ENCODE data around the gene BNIP1.

DNA sequence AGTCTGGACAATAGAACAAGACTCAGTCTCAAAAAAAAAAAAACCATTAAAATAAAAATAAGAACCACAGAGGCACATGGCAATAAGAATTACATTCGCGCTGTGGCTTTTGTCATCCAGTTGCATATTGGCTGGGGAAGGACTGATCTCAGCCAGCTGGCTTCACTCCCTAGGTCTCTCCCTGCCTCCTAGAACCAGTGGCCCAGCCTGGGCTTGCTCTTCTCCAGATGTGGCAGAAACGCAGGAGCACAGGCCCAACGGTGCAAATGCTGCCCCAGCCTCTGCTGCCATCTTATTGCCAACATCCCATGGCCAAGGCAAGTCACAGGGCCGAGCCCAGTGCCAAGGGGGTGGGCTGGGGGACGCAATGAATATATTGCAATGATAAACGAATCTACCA lies 53.7 kb downstream of the BNIP1 start:
- TF ChIP-seq, protein P1, sequence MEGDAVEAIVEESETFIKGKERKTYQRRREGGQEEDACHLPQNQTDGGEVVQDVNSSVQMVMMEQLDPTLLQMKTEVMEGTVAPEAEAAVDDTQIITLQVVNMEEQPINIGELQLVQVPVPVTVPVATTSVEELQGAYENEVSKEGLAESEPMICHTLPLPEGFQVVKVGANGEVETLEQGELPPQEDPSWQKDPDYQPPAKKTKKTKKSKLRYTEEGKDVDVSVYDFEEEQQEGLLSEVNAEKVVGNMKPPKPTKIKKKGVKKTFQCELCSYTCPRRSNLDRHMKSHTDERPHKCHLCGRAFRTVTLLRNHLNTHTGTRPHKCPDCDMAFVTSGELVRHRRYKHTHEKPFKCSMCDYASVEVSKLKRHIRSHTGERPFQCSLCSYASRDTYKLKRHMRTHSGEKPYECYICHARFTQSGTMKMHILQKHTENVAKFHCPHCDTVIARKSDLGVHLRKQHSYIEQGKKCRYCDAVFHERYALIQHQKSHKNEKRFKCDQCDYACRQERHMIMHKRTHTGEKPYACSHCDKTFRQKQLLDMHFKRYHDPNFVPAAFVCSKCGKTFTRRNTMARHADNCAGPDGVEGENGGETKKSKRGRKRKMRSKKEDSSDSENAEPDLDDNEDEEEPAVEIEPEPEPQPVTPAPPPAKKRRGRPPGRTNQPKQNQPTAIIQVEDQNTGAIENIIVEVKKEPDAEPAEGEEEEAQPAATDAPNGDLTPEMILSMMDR (IDR thresholded peaks at IDR 0.05), result no peak
- TF ChIP-seq SIN3A (IDR thresholded peaks at IDR 0.05; ENCODE audit: borderline replicate concordance, insufficient read depth, low read depth, low read length) (no peak), POLR2AphosphoS5 (IDR thresholded peaks at IDR 0.05; ENCODE audit: low read depth, low read length) (no peak)

All from Panc1 (cell line).